SK-N-SH (cell line): Measurements from ENCODE around the gene PYY. TPM values are rescaled to one million over a fixed set of nuclear protein-coding genes. Genes with fewer than 3 reads are reported as not detected.

Experiments
- CTCF ChIA-PET: fragments of 300-600, 350-600 bp; formaldehyde crosslinking; extraction: SDS; loops from one replicate; lab custom pipeline; 2021; lab: Yijun Ruan, JAX
- POLR2A ChIA-PET: fragments of 350-600 bp; sonication (Branson Sonifier 250); formaldehyde crosslinking; extraction: SDS; loops from one replicate; lab custom pipeline; 2020; ENCODE audit warnings: antibody characterized with exemption, inconsistent platforms; lab: Yijun Ruan, JAX
- DNase-seq: peaks from one replicate; pipeline ENCODE4 v3.0.0; 2012
- H2AFZ ChIP-seq: fragments of 200-600 bp; sonication (generic); 2 replicates; pipeline ENCODE4 v1.8.1; 2016; ENCODE audit warnings: antibody characterized with exemption, mild to moderate bottlenecking, low read depth
- H3F3A ChIP-seq: fragments of 200-600 bp; sonication (generic); replicated peaks from 2 replicates; pipeline ENCODE3; 2016; ENCODE audit warnings: antibody characterized with exemption, mild to moderate bottlenecking; ENCODE audit not compliant: insufficient read depth
- H3K27ac ChIP-seq, 2 experiments: fragments of 200-500 bp in 1 of 2; fragments of 200-600 bp in 1 of 2; sonication (Bioruptor generic) in 1 of 2; sonication (generic), shearing (Covaris generic) in 1 of 2; 2 replicates each; pipeline versions ENCODE4 v1.5.1 to v1.6.1; 2014 to 2016; ENCODE audit warnings: low read depth in 2 of 2, inconsistent platforms in 1 of 2, low read length in 1 of 2, mild to moderate bottlenecking in 1 of 2, mixed read lengths in 1 of 2
- H3K27me3 ChIP-seq: fragments of 200-600 bp; sonication (generic), shearing (Covaris generic); 2 replicates; pipeline ENCODE4 v1.6.1; 2016; ENCODE audit warnings: mixed run types; ENCODE audit not compliant: insufficient read depth
- H3K36me3 ChIP-seq, 2 experiments: fragments of 200-500 bp in 1 of 2; fragments of 200-600 bp in 1 of 2; sonication (Bioruptor generic) in 1 of 2; sonication (generic) in 1 of 2; replicated peaks in 1 of 2; 2 replicates each; pipeline versions ENCODE3 to v1.5.1; 2014 to 2016; ENCODE audit warnings: low read length in 1 of 2, mild to moderate bottlenecking in 1 of 2; ENCODE audit not compliant: insufficient read depth in 2 of 2, control insufficient read depth in 1 of 2
- H3K4me1 ChIP-seq, 2 experiments: fragments of 200-500 bp in 1 of 2; fragments of 200-600 bp in 1 of 2; sonication (Bioruptor generic) in 1 of 2; sonication (generic), shearing (Covaris generic) in 1 of 2; 2 replicates each; pipeline versions ENCODE4 v1.5.1 to v1.6.1; 2014 to 2016; ENCODE audit warnings: low read depth in 1 of 2, low read length in 1 of 2, mixed run types in 1 of 2; ENCODE audit not compliant: insufficient read depth in 2 of 2, control insufficient read depth in 1 of 2
- H3K4me2 ChIP-seq: fragments of 200-600 bp; sonication (generic), shearing (Covaris generic); 2 replicates; pipeline ENCODE4 v1.6.1; 2017; ENCODE audit warnings: mixed run types
- H3K4me3 ChIP-seq, 2 experiments: fragments of 200-500 bp in 1 of 2; fragments of 200-600 bp in 1 of 2; sonication (Bioruptor generic) in 1 of 2; sonication (generic), shearing (Covaris generic) in 1 of 2; 2 replicates each; pipeline versions ENCODE4 v1.5.1 to v1.8.1; 2014 to 2016; ENCODE audit warnings: low read depth in 2 of 2, inconsistent platforms in 1 of 2, low read length in 1 of 2, mild to moderate bottlenecking in 1 of 2, mixed read lengths in 1 of 2, moderate library complexity in 1 of 2
- H3K79me2 ChIP-seq: fragments of 200-600 bp; sonication (generic); 2 replicates; pipeline ENCODE4 v1.8.1; 2017; ENCODE audit warnings: mild to moderate bottlenecking; ENCODE audit not compliant: insufficient read depth
- H3K9ac ChIP-seq: fragments of 200-600 bp; sonication (generic); 2 replicates; pipeline ENCODE4 v1.6.1; 2017; ENCODE audit warnings: mixed run types
- H3K9me2 ChIP-seq: fragments of 200-600 bp; sonication (generic); 2 replicates; pipeline ENCODE4 v1.6.1; 2017; ENCODE audit warnings: mixed run types
- H3K9me3 ChIP-seq: fragments of 200-600 bp; sonication (generic); 2 replicates; pipeline ENCODE4 v1.6.1; 2017; ENCODE audit warnings: mixed run types, mild to moderate bottlenecking, moderate library complexity
- H4K20me1 ChIP-seq: fragments of 200-600 bp; sonication (generic); 2 replicates; pipeline ENCODE4 v1.6.1; 2017; ENCODE audit warnings: mild to moderate bottlenecking, mixed run types; ENCODE audit not compliant: insufficient read depth
- CHD2 ChIP-seq: fragments of 150-350 bp; IDR thresholded peaks from 2 replicates; pipeline ENCODE4 v1.6.1; 2018; ENCODE audit warnings: low read length; ENCODE audit not compliant: partially characterized antibody
- ELF1 ChIP-seq: IDR thresholded peaks from 2 replicates; pipeline ENCODE4 v1.4.0; 2012
- EZH2phosphoT487 ChIP-seq: fragments of 200-600 bp; sonication (generic); IDR thresholded peaks from 2 replicates; pipeline ENCODE4 v1.6.1; 2017; ENCODE audit warnings: low read depth, mixed run types, mild to moderate bottlenecking, antibody characterized with exemption, moderate library complexity, borderline replicate concordance
- FOXM1 ChIP-seq: IDR thresholded peaks from 2 replicates; pipeline ENCODE4 v1.4.0; 2012; ENCODE audit warnings: low read depth, mild to moderate bottlenecking
- GATA2 ChIP-seq: sonication (generic); formaldehyde crosslinking; IDR thresholded peaks from 2 replicates; pipeline ENCODE4 v1.5.0; 2020; ENCODE audit warnings: mild to moderate bottlenecking, missing genetic modification reagents
- MEF2A ChIP-seq: IDR thresholded peaks from 2 replicates; pipeline ENCODE4 v1.4.0; 2012; ENCODE audit warnings: low read depth, borderline replicate concordance
- MXI1 ChIP-seq: IDR thresholded peaks from 2 replicates; pipeline ENCODE4 v1.6.1; 2012; ENCODE audit warnings: mild to moderate bottlenecking, low read depth, low read length, improper control_type of control experiment
- RAD21 ChIP-seq: IDR thresholded peaks from 2 replicates; pipeline ENCODE4 v1.6.1; 2012; ENCODE audit warnings: mild to moderate bottlenecking, low read length
- RFX5 ChIP-seq: IDR thresholded peaks from 2 replicates; pipeline ENCODE4 v1.6.1; 2012; ENCODE audit warnings: mild to moderate bottlenecking, improper control_type of control experiment, low read length
- YY1 ChIP-seq: IDR thresholded peaks from 2 replicates; pipeline ENCODE4 v1.4.0; 2012; ENCODE audit warnings: low read depth, mild to moderate bottlenecking
- WGBS: methylation state at CpG from one replicate; pipeline ENCODE4 v1.1.6; 2017; ENCODE audit warnings: low lambda C conversion rate; 5-methylcytosine and 5-hydroxymethylcytosine counted together
- polyA plus RNA-seq, 3 experiments: library from polyadenylated mRNA; depleted of rRNA; stranded (reverse); fragments of >200 nt; gene quantifications; 2 replicates each; pipeline ENCODE4 v1.2.3, GENCODE V29; 2012
- TF ChIP-seq, protein P1 (sequence below): IDR thresholded peaks from 2 replicates; pipeline ENCODE4 v1.4.0; 2012; ENCODE audit warnings: low read depth, borderline replicate concordance

PYY gene
- polyA plus RNA-seq, 1 of the 3 experiments (the other 2 are of a cell fraction): 0.21 TPM

- no peaks in the 10 kb centered on the region; the same call in 1 of the 2 replicates for H3K27me3 ChIP-seq
- TF ChIP-seq RAD21: no peak
- TF ChIP-seq YY1: no peak
- no peak for TF ChIP-seq GATA2 (CRISPR knock-in tag)
- no peak for TF ChIP-seq CHD2
- TF ChIP-seq EZH2phosphoT487: no peak
- TF ChIP-seq RFX5: no peak
- H3K36me3 ChIP-seq: no peaks in the 10 kb centered on the region
- no peaks in the 10 kb centered on the region for H3F3A ChIP-seq
- 83% methylated on average over 13 of the region's 13 CpGs for WGBS
- no peaks in the 10 kb centered on the region for H4K20me1 ChIP-seq
- H3K79me2 ChIP-seq: no peaks in the 10 kb centered on the region
- H3K9ac ChIP-seq: no peak overlapping the region
- no peak overlapping the region for H3K4me3 ChIP-seq
- no peaks in the 10 kb centered on the region for H3K9me2 ChIP-seq
- no peak overlapping the region for H3K27ac ChIP-seq
- POLR2A ChIA-PET: no interaction called here
- H3K4me1 ChIP-seq: peaks cover 0 to 7% of the 10 kb centered on the region in 2 experiments; a peak in 1 of 4 replicates
- CTCF ChIA-PET: interaction anchor here (3.9 to 11.3 kb wide), 2 partner anchors 9 to 25 kb away, joined by 14 to 60 read pairs; partner anchors contain the start of genes MPP2 and PPY
- no peak for DNase-seq
- no peaks in the 10 kb centered on the region for H3K9me3 ChIP-seq
- H2AFZ ChIP-seq: no peak overlapping the region
- no peak overlapping the region for H3K4me2 ChIP-seq
These were observed 35.7 kb downstream of the PYY start for GRCh38 chr17:43918026-43918389.

DNA sequence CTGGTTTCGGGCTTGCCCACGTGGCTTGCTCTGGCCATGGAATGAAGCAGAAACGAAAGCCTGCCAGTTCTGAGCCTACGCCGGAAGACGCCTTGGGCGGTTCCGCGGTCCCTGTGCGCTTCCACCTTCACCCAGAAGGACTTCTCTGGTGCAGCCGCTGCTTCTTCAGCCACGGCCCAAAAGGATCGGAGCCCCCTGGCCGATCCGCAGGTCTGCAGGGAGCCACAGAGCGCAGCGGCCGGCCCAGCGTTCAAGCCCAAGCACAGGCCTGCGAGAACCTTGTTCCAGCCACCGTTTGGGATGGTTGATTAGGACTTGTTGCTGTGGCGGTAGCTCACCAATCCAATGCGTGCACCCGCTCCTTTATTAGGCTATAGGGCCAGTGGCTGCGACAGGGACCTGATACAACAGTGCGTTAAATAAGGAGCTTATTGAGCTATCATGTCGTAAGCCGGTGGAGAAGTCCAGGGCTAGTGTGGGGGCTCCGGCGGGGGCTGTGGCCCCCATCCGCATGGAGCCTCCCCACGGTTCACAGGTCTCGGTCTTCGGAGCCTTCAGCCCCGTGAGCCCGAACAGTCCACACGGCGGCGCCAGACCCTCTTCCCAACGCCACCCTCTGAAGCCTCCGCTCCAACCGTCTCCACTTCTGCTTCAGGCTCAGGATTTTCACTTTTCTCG, 36.3 kb downstream of the PYY start:
- H3K36me3 ChIP-seq: no peaks in the 10 kb centered on the region
- WGBS: 78% methylated on average over 24 of the region's 43 CpGs
- POLR2A ChIA-PET: no interaction called here
- peaks cover 0 to 7% of the 10 kb centered on the region in 2 experiments; a peak in 1 of 4 replicates for H3K4me1 ChIP-seq
- H3F3A ChIP-seq: no peaks in the 10 kb centered on the region
- H3K79me2 ChIP-seq: no peaks in the 10 kb centered on the region
- no peak overlapping the region for H3K9ac ChIP-seq
- DNase-seq: no peak
- H3K4me3 ChIP-seq: no peak overlapping the region
- CTCF ChIA-PET: interaction anchor here (3.9 kb wide), 1 partner anchor 26 kb away, joined by 14 read pairs; the partner anchor contains the start of gene PPY
- no peaks in the 10 kb centered on the region for H3K9me2 ChIP-seq
- H3K9me3 ChIP-seq: no peaks in the 10 kb centered on the region
- H4K20me1 ChIP-seq: no peaks in the 10 kb centered on the region
- no peak overlapping the region for H3K4me2 ChIP-seq
- TF ChIP-seq MEF2A (no peak), ELF1 (no peak), MXI1 (no peak), YY1 (no peak), FOXM1 (no peak)
- TF ChIP-seq, protein P1, sequence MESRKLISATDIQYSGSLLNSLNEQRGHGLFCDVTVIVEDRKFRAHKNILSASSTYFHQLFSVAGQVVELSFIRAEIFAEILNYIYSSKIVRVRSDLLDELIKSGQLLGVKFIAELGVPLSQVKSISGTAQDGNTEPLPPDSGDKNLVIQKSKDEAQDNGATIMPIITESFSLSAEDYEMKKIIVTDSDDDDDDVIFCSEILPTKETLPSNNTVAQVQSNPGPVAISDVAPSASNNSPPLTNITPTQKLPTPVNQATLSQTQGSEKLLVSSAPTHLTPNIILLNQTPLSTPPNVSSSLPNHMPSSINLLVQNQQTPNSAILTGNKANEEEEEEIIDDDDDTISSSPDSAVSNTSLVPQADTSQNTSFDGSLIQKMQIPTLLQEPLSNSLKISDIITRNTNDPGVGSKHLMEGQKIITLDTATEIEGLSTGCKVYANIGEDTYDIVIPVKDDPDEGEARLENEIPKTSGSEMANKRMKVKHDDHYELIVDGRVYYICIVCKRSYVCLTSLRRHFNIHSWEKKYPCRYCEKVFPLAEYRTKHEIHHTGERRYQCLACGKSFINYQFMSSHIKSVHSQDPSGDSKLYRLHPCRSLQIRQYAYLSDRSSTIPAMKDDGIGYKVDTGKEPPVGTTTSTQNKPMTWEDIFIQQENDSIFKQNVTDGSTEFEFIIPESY: no peak
- no peak overlapping the region for H2AFZ ChIP-seq
- no peak overlapping the region for H3K27ac ChIP-seq
- no peaks in the 10 kb centered on the region; the same call in 1 of the 2 replicates for H3K27me3 ChIP-seq
